Measurements from ENCODE around the gene IRF6.

DNA sequence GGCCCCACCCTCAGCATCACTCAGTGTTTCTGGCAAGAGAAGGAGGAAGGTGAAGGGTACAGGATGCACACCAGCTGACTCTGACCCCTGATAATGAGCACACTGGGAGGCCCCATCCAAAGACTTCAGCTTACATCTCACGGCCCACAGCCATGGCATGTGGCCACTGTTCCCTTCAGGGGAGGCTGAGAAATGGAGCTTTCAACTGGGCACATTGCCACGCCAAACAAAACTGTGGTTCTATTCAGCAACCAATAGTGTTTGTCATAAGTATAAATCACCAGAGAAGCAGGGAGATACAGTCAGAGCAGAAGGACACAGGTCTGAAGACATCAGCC, 62.8 kb downstream of the IRF6 start:
- TF ChIP-seq POLR2A (IDR thresholded peaks at IDR 0.05), result no peak
- TF ChIP-seq, protein P1, sequence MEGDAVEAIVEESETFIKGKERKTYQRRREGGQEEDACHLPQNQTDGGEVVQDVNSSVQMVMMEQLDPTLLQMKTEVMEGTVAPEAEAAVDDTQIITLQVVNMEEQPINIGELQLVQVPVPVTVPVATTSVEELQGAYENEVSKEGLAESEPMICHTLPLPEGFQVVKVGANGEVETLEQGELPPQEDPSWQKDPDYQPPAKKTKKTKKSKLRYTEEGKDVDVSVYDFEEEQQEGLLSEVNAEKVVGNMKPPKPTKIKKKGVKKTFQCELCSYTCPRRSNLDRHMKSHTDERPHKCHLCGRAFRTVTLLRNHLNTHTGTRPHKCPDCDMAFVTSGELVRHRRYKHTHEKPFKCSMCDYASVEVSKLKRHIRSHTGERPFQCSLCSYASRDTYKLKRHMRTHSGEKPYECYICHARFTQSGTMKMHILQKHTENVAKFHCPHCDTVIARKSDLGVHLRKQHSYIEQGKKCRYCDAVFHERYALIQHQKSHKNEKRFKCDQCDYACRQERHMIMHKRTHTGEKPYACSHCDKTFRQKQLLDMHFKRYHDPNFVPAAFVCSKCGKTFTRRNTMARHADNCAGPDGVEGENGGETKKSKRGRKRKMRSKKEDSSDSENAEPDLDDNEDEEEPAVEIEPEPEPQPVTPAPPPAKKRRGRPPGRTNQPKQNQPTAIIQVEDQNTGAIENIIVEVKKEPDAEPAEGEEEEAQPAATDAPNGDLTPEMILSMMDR (IDR thresholded peaks at IDR 0.05), result no peak

Measured in tibial nerve (tissue), 3 donors.